Measurements from ENCODE around the gene SCPEP1.
"Not testable (repeated sequence)": the region's sequence is repeated elsewhere in the genome, so short reads cannot be mapped to it uniquely, and the experiment has no call there.

SCPEP1 gene, protein sequence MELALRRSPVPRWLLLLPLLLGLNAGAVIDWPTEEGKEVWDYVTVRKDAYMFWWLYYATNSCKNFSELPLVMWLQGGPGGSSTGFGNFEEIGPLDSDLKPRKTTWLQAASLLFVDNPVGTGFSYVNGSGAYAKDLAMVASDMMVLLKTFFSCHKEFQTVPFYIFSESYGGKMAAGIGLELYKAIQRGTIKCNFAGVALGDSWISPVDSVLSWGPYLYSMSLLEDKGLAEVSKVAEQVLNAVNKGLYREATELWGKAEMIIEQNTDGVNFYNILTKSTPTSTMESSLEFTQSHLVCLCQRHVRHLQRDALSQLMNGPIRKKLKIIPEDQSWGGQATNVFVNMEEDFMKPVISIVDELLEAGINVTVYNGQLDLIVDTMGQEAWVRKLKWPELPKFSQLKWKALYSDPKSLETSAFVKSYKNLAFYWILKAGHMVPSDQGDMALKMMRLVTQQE

GRCh38 chr17:56977673-56978395 is at the start of gene SCPEP1:
Gene SCPEP1, plus strand, starts transcription at chr17:56978131. Its CDS starts 29 bp downstream, at chr17:56978160.
- peak; percentile 60 for DNase-seq

GRCh38 chr17:56928586-56928985 is 49.3 kb upstream of the SCPEP1 start:
- DNase-seq: no peak

DNA sequence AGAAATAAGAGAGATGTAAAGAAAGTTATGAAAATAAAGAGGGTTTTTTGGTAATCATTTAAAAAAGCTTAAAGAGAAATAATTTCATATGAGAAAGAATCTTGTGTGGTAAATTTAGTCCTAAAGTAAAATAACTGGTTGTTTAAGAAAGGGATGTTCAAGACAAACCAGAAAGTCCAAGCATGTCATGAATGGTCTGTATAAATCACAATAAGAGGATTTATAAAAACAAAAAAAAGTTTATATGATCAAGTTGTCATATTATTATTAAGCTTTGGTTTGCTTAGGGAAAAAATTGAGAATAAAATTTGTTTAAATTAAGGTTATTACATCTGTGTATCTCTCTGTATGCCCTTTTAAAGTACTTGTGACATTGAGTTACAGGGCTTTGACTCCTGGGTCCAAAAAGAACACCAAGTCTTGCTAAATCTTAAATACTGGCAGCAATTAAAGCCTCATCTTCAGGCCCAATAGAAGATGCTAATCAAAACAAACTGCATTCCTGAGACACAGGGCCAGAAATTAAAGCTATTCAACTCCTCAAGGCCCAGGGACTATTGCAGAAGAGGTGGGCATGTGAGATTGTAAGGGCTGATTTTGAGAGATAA is 48.5 kb upstream of the SCPEP1 start:
- DNase-seq: no peak

DNA sequence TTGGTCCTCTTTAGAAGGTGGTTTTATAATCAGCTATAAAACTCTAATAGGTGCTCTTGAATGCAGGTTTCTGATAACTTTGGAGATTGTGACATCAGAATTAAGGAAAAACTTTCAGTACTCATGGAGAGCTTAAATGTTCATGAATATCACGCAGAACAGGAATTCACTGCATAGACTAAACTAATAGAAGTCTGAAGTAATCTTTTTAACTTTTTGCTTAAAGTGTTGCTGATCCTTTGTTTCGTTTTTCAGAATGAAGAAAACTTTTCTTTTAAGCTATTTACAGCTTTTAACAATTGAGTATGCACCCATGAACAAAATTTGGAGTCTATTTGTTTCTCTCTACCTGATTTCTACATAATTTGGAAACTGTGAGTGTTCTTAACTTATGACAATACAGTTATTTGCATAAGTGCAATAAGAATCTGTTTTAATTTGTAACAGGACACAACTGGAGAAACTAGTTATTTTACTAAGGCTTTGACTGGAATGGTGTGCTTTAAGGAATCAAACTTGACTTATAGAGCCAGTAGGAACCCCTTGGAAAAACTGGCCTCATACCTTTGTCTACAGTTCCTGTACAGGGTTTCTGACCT is 47.1 kb upstream of the SCPEP1 start:
- no peak for DNase-seq

GRCh38 chr17:56933151-56933745 is 44.7 kb upstream of the SCPEP1 start:
- no peak for DNase-seq

DNA sequence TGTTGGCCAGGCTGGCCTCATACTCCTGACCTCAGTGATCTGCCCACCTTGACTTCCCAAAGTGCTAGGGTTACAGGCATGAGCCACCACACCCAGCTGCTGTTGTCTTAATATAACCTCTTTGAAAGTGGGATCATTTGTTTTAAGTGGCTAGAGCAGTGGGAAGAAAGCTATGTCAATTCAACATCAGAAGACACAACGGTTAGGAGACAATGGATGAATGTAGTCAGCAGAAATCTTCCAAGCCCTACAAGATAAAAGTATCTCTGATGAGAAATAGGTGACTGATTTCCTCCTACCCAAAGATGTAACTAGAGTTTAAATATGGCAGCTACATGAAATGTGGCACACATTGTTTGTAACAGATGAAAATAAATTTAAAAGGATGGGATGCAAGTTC is 44.1 kb upstream of the SCPEP1 start:
- no peak for DNase-seq

GRCh38 chr17:56934280-56934679 is 43.7 kb upstream of the SCPEP1 start:
- no peak for DNase-seq

DNA sequence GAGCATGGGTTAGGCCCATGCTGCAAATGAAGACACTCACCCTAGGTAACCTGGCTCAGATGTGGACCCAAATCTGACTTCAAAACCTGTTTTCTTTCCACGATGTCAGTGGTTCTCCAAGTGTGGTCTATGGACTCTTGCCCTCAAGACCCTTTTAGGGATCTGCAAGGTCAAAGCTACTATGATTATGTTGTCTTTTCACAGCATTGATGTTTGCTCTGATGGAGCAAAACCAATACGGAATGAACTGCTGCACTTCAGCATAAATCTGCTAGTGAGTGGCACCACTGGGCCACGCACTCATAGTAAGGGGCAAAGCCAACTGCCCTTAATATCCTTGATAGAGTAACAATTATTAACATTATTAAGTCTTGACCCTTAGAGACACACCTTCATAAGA is 42.5 kb upstream of the SCPEP1 start:
- DNase-seq: no peak

DNA sequence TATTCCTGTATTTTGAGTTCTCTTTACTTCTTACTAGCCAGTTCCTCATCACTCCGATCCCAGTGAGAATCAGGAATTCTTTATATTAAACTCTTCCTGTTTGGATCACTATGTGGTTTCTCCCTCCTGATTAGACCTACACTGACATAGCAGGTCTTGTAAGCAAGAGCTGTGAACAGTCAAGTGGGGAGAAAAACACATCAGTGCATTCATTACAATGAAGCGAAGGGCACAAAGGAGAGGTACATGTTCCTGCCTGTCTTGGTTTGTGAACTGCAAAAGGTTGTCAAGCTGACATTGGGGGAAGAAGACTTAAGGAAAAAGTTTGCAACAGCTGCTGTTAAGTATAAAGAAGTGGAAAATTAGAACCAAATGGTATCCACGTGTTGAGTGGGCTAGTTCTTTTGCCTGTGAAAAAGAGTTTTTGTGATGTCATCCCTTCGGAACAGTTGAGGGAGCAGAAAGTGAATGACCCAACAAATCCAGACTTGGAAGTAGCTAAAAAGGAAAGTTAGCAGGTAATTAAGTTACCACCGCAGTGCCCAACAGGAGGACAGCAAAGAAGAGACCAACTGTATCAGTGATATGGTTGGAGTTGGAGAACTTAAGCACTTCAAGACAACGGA is 41.1 kb upstream of the SCPEP1 start:
- no peak for DNase-seq

DNA sequence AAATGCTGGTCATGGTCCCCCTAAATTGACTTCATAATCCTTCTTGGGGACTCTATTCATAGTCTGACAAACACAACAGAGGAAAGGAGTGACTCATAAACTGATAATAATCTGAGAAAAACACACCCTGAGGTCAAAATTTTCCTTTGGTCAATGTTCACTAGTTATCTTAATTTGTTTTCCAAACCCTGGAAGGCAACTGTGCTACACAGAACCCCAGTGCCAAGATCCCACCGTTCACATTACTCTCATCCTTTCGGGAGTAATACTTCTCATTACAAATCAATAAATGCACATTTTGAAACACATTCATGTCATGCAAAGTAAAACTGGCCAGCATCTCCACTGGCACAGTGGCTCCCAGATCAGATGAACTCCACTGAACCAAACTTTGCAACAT is 40.2 kb upstream of the SCPEP1 start:
- DNase-seq: no peak

- DNase-seq: not testable (repeated sequence)
These were observed 39.7 kb upstream of the SCPEP1 start for GRCh38 chr17:56938206-56938605.

DNA sequence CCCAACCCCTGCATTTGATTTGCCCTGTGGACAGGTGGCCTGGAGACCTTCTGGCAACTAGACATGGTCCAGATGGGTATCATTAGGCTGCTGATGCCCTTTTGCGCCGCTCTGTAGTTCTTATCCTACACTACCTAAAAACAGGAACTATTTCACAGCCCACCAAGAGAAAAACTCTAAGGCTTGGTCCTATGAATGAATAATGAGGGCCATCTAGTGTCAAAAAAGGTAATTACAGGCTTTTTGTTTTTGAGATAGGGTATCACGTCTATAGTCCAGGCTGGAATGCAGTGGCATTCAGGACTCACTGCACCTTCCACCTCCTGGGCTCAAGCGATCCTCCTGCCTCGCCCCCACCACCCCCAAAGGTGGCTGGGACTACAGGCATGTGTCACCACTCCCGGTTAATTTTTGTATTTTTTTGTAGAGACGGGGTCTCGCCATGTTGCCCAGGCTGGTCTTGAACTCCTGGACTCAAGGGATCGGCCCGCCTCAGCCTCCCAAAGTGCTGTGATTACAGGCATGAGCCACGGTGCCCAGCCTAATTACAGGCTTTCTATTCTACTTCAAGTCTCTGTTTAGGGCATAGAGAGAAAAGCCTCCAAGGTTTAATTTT is 38.0 kb upstream of the SCPEP1 start:
- DNase-seq: peak; percentile 46

- no peak for DNase-seq
These were observed 34.3 kb upstream of the SCPEP1 start for GRCh38 chr17:56943505-56944125.

- no peak for DNase-seq
These were observed 31.9 kb upstream of the SCPEP1 start for GRCh38 chr17:56945938-56946505.

- DNase-seq: no peak
These were observed 30.2 kb upstream of the SCPEP1 start for GRCh38 chr17:56947741-56948140.

DNA sequence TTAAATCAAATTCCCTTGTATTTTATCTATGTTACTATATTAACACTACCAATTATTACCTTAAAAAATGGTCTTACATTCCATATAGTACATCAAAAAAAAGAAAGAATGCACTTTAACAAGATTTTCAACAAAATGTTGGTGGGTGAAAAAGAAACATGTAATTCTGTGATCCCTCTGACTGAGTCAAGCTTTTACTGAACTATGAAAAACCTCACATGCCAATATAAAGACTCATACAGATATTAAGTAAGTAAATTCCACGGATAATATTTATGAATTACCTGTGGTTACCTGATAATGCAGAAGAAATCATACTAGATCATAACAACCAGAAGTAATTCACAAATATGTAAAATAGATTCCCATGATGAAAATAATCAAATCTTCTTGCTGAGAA is 29.4 kb upstream of the SCPEP1 start:
- no peak for DNase-seq

DNA sequence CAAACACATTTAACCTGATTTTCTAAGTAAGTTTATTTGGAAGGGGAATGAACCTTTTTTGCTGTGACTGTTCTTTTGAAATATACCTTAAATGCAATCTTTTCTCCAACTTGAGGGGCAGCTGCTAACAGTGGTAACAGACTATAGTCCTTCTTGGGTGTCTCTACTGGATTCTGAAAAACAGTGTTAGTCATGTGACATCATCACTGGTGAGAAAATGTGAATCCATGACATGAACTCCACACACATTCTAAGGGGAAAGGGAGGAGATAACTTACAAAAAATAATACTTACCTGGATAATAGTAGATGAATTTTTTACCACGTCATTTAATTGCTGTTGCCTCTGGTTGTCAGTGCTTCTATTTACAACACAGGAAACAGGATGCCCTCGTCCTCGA is 28.3 kb upstream of the SCPEP1 start:
- no peak for DNase-seq

DNA sequence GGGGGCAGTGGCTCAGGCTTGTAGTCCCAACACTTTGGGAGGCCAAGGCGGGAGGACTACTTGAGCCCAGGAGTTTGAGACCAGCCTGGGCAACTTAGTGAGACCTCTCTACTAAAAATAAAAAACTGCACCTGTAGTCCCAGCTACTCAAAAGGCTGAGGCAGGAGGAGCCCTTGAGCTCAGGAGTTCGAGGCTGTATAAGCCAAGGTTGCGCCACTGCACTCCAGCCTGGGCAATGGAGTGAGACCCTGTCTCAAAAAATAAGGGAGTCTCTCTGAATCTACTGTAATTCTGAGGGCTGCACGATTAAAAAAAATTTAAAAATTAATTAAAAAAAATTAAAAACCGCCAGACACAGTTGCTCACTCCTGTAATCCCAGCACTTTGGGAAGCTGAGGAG is 20.9 kb upstream of the SCPEP1 start:
- DNase-seq: no peak

DNA sequence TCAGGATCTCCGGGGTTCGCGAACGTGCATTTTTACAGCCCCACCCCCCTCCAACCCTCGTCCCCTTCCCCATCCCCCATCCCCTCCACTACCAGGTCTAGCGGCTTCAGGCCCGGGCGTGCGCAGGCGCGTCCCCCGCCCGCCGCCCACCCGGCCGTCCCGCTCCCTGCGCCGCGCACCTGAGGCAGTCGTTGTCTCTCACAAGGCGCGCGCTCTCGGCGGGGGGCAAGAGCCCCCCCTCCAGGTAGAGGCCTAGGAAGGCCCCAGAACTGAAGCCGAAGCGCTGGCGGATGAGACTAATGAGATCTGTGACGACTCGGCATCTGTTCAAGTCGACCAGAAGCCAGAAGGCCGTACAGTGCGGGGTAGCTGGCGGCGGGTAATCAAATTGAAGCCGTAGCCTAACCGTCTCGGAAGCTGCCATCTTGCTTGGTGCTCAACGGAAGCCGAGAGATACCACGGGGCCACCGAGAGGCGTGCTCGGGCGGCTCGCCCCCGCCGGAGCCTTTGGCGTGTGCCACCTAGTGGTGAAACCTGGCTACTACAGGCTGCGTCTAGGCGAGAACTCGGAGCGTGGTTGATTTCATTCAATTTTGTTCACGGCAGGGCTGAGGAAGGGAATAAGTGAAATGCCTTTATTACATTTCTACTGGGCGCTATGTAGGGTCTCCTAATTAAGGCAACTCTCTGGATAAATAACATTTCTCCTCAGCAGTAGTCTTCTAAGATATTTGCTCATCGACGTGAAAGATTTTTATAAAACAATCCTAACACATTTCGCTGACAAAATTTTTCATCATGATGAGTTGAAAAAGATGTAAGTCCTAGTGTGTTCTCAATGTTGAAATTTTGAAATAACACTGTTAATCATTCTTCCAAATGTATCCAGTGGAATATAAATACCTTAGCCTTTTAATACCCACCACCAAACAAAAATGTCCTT is 17.1 kb upstream of the SCPEP1 start, which contains the start of gene COIL:
Gene COIL (minus strand): TSS at position 455 of the 943 bp plus-strand sequence. CDS start 31 bp downstream, at position 424.
- peak; percentile 87 for DNase-seq

GRCh38 chr17:56965241-56965640 is 12.7 kb upstream of the SCPEP1 start:
- DNase-seq: not testable (repeated sequence)
